Sigmoid colon (tissue), 4 donors: ENCODE data around the gene TARDBP.

Experiments
- EP300 ChIP-seq, 4 donors: sonication (generic); formaldehyde crosslinking; IDR thresholded peaks; one replicate each; pipeline ENCODE4 v1.6.1; 2017; ENCODE audit warnings: antibody characterized with exemption in 4 of 4
- POLR2A ChIP-seq, 2 donors: fragments of 450-650 bp; IDR thresholded peaks; one replicate each; pipeline ENCODE4 v1.6.1; 2016; ENCODE audit warnings: antibody characterized with exemption in 2 of 2, mild to moderate bottlenecking in 2 of 2, moderate library complexity in 2 of 2
- POLR2AphosphoS5 ChIP-seq, 4 donors: sonication (generic); formaldehyde crosslinking; IDR thresholded peaks; one replicate each; pipeline ENCODE4 v1.6.1; 2017; ENCODE audit warnings: antibody characterized with exemption in 4 of 4
- TF ChIP-seq, protein P1 (sequence below), 4 experiments: fragments of 450-650 bp in 3 of 4; fragments of 200-600 bp in 1 of 4; IDR thresholded peaks; one replicate each; pipeline ENCODE4 v1.5.1; 2016 to 2019; ENCODE audit warnings: antibody characterized with exemption in 4 of 4, mild to moderate bottlenecking in 3 of 4, moderate library complexity in 2 of 4

DNA sequence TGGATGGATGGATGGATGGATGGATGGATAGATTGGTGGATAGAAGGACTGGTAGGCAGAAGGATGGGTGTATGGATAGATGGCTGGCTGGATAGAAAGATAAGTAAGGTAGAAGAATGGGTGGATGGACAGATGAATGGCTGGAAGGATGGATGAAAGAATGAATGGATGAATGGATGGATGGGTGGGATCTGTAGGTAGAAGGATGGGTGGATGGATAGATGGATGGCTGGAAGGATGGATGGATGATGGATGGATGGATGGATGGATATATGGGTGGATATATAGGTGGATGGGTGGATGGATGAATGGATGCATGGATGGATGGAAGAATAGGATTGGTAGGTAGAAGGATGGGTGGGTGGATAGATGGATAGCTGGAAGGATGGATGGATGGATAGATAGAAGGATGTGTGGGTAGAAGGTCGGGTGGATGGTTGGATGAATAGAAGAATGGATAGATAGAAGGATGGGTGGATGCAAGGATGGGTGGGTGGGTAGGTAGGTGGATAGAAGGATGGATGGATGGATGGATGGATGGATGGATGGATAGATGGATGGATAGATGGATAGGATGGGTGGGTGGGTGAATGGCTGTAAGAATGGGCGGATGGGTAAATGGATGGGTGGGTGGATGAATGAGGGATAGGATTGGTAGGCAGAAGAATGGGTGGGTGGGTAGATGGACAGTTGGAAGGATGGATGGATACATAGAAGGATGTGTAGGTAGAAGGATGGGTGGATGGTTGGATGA is 27.1 kb downstream of the TARDBP start:
- TF ChIP-seq, protein P1, sequence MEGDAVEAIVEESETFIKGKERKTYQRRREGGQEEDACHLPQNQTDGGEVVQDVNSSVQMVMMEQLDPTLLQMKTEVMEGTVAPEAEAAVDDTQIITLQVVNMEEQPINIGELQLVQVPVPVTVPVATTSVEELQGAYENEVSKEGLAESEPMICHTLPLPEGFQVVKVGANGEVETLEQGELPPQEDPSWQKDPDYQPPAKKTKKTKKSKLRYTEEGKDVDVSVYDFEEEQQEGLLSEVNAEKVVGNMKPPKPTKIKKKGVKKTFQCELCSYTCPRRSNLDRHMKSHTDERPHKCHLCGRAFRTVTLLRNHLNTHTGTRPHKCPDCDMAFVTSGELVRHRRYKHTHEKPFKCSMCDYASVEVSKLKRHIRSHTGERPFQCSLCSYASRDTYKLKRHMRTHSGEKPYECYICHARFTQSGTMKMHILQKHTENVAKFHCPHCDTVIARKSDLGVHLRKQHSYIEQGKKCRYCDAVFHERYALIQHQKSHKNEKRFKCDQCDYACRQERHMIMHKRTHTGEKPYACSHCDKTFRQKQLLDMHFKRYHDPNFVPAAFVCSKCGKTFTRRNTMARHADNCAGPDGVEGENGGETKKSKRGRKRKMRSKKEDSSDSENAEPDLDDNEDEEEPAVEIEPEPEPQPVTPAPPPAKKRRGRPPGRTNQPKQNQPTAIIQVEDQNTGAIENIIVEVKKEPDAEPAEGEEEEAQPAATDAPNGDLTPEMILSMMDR (IDR thresholded peaks at IDR 0.05), result no peak
- TF ChIP-seq POLR2A (IDR thresholded peaks at IDR 0.05), result no peak
- no peak for TF ChIP-seq EP300 (IDR thresholded peaks at IDR 0.05)
- no peak for TF ChIP-seq POLR2AphosphoS5 (IDR thresholded peaks at IDR 0.05)
